Measurements from ENCODE around the gene DAZAP2.

DNA sequence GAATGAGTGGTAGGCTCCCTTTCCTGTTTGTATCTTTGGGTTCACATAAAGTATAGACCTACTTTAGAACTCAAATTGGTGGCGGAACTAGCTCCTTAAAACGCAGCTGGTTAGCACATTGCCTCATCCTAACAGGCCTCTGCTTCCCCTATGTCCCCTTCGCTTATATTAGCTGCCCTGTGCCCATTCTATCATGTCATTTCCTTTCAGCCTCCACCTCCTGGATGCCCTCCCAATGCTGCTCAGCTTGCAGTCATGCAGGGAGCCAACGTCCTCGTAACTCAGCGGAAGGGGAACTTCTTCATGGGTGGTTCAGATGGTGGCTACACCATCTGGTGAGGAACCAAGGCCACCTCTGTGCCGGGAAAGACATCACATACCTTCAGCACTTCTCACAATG is 3.5 kb downstream of the DAZAP2 start:
- TF ChIP-seq FOS (IDR thresholded peaks at IDR 0.05; ENCODE audit: low read depth, low read length) (no peak), SMC3 (IDR thresholded peaks at IDR 0.05; ENCODE audit: low read depth, low read length) (no peak), POLR2A (IDR thresholded peaks at IDR 0.05; ENCODE audit: low read depth, low read length) (no peak)
- TF ChIP-seq, protein P1, sequence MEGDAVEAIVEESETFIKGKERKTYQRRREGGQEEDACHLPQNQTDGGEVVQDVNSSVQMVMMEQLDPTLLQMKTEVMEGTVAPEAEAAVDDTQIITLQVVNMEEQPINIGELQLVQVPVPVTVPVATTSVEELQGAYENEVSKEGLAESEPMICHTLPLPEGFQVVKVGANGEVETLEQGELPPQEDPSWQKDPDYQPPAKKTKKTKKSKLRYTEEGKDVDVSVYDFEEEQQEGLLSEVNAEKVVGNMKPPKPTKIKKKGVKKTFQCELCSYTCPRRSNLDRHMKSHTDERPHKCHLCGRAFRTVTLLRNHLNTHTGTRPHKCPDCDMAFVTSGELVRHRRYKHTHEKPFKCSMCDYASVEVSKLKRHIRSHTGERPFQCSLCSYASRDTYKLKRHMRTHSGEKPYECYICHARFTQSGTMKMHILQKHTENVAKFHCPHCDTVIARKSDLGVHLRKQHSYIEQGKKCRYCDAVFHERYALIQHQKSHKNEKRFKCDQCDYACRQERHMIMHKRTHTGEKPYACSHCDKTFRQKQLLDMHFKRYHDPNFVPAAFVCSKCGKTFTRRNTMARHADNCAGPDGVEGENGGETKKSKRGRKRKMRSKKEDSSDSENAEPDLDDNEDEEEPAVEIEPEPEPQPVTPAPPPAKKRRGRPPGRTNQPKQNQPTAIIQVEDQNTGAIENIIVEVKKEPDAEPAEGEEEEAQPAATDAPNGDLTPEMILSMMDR (conservative IDR thresholded peaks at IDR 0.05; ENCODE audit: low read depth, low read length): no peak
